Astrocyte (in vitro differentiated cells and primary cell): Measurements from ENCODE around the gene RUVBL1. TPM values are rescaled to one million over a fixed set of nuclear protein-coding genes. Genes with fewer than 3 reads are reported as not detected.
A peak's percentile ranks its signal among the peaks of the same experiment; 100 is the strongest.

ENCODE experiments used
- DNase-seq: peaks from one replicate; pipeline ENCODE4 v3.0.0-alpha.2; 2010; ENCODE audit warnings: low read depth
- FAIRE-seq: peaks from 2 replicates; lab custom pipeline; 2011; peaks lifted over from hg19 to GRCh38; lab: Jason Lieb, UNC
- H2AFZ ChIP-seq: 2 replicates; pipeline ENCODE4 v1.6.0; 2012; ENCODE audit warnings: low read depth, low read length, inconsistent platforms
- H3K27ac ChIP-seq: 2 replicates; pipeline ENCODE4 v1.5.1; 2011; ENCODE audit warnings: low read depth, low read length, inconsistent platforms
- H3K27me3 ChIP-seq: 2 replicates; pipeline ENCODE4 v1.6.0; 2011; ENCODE audit warnings: low read length, inconsistent platforms; ENCODE audit not compliant: insufficient read depth
- H3K36me3 ChIP-seq: 2 replicates; pipeline ENCODE4 v1.5.1; 2011; ENCODE audit warnings: low read length, inconsistent platforms; ENCODE audit not compliant: insufficient read depth
- H3K4me1 ChIP-seq: 2 replicates; pipeline ENCODE4 v1.5.1; 2011; ENCODE audit warnings: low read length, inconsistent platforms; ENCODE audit not compliant: insufficient read depth
- H3K4me2 ChIP-seq: 2 replicates; pipeline ENCODE4 v1.6.0; 2012; ENCODE audit warnings: low read length, inconsistent platforms
- H3K4me3 ChIP-seq: 2 replicates; pipeline ENCODE4 v1.5.1; 2011; ENCODE audit warnings: low read depth, mild to moderate bottlenecking, low read length, inconsistent platforms; ENCODE audit not compliant: insufficient read depth
- H3K79me2 ChIP-seq: 2 replicates; pipeline ENCODE4 v1.6.0; 2012; ENCODE audit warnings: mild to moderate bottlenecking, low read length, inconsistent platforms; ENCODE audit not compliant: insufficient read depth
- H3K9ac ChIP-seq: 2 replicates; pipeline ENCODE4 v1.6.0; 2012; ENCODE audit warnings: mild to moderate bottlenecking, low read length, inconsistent platforms
- H3K9me3 ChIP-seq: 2 replicates; pipeline ENCODE4 v1.5.1; 2012; ENCODE audit warnings: low read depth, mild to moderate bottlenecking, low read length, inconsistent platforms; ENCODE audit not compliant: insufficient read depth
- H4K20me1 ChIP-seq: 2 replicates; pipeline ENCODE4 v1.6.0; 2012; ENCODE audit warnings: low read length, inconsistent platforms; ENCODE audit not compliant: insufficient read depth
- H3K27ac Mint-ChIP-seq: one replicate; pipeline ENCODE4 v1.8.0; 2021; ENCODE audit warnings: mild to moderate bottlenecking, mixed read lengths; ENCODE audit not compliant: unreplicated experiment
- H3K27me3 Mint-ChIP-seq: one replicate; pipeline ENCODE4 v1.8.0; 2021; ENCODE audit warnings: low read depth, mixed read lengths; ENCODE audit not compliant: unreplicated experiment
- H3K36me3 Mint-ChIP-seq: one replicate; pipeline ENCODE4 v1.8.0; 2021; ENCODE audit warnings: low read depth, mixed read lengths; ENCODE audit not compliant: unreplicated experiment
- H3K4me1 Mint-ChIP-seq: one replicate; pipeline ENCODE4 v1.8.0; 2021; ENCODE audit warnings: low read depth, mixed read lengths; ENCODE audit not compliant: unreplicated experiment
- H3K4me3 Mint-ChIP-seq: one replicate; pipeline ENCODE4 v1.8.0; 2021; ENCODE audit warnings: mild to moderate bottlenecking, moderate library complexity, mixed read lengths; ENCODE audit not compliant: unreplicated experiment
- H3K9me3 Mint-ChIP-seq: one replicate; pipeline ENCODE4 v1.8.0; 2021; ENCODE audit warnings: mild to moderate bottlenecking, mixed read lengths; ENCODE audit not compliant: unreplicated experiment
- CTCF ChIP-seq: IDR thresholded peaks from 2 replicates; pipeline ENCODE4 v1.5.1; 2011; ENCODE audit warnings: low read depth, mild to moderate bottlenecking, inconsistent platforms, low read length, moderate library complexity; ENCODE audit not compliant: insufficient read depth
- EZH2 ChIP-seq: IDR thresholded peaks from 2 replicates; pipeline ENCODE4 v1.6.1; 2012; ENCODE audit warnings: mild to moderate bottlenecking, low read length, inconsistent platforms; ENCODE audit not compliant: insufficient read depth
- total RNA-seq: library from RNA; stranded (reverse); gene quantifications from 2 replicates; pipeline ENCODE4 v1.2.1, GENCODE V29; 2021

RUVBL1 gene
- total RNA-seq, 1 donor from 2014 or later, result 43.0 TPM

- Histone ChIP-seq H3K4me1 (peaks cover 36% of the 10 kb centered on the region), H2AFZ (no peak overlapping the region), H3K4me3 (peak overlapping the region; percentile 100), H3K27ac (peak overlapping the region; percentile 94), H3K36me3 (peaks cover 28% of the 10 kb centered on the region), H3K4me2 (peak overlapping the region; percentile 93), H4K20me1 (peaks cover 56% of the 10 kb centered on the region), H3K27me3 (no peaks in the 10 kb centered on the region), H3K79me2 (peaks cover 62% of the 10 kb centered on the region), H3K9me3 (no peaks in the 10 kb centered on the region), H3K9ac (peak overlapping the region; percentile 99)
- DNase-seq (no peak), FAIRE-seq (no peak)
- Mint-ChIP-seq H3K36me3 (peaks cover 16% of the 10 kb centered on the region), H3K27ac (peak overlapping the region; percentile 29), H3K4me1 (peaks cover 30% of the 10 kb centered on the region), H3K4me3 (peak overlapping the region; percentile 99), H3K27me3 (no peaks in the 10 kb centered on the region), H3K9me3 (no peaks in the 10 kb centered on the region)
- TF ChIP-seq CTCF, result no peak
- no peak for TF ChIP-seq EZH2
These were observed 70.0 kb downstream of the RUVBL1 start for GRCh38 chr3:128053614-128054013.

- Mint-ChIP-seq H3K4me3 (peak overlapping the region; percentile 99), H3K36me3 (peaks cover 16% of the 10 kb centered on the region), H3K4me1 (peaks cover 30% of the 10 kb centered on the region), H3K27me3 (peaks cover 4% of the 10 kb centered on the region), H3K27ac (peak overlapping the region; percentile 97), H3K9me3 (no peaks in the 10 kb centered on the region)
- Histone ChIP-seq H3K9ac (peak overlapping the region; percentile 99), H3K4me2 (peak overlapping the region; percentile 93), H2AFZ (no peak overlapping the region), H3K4me3 (peak overlapping the region; percentile 100), H3K4me1 (peaks cover 34% of the 10 kb centered on the region), H3K27me3 (no peaks in the 10 kb centered on the region), H3K79me2 (peaks cover 57% of the 10 kb centered on the region), H3K36me3 (peaks cover 25% of the 10 kb centered on the region), H3K9me3 (no peaks in the 10 kb centered on the region), H3K27ac (peak overlapping the region; percentile 94), H4K20me1 (peaks cover 50% of the 10 kb centered on the region)
- FAIRE-seq (no peak), DNase-seq (no peak)
- TF ChIP-seq CTCF (no peak), EZH2 (no peak)
These were observed 70.8 kb downstream of the RUVBL1 start for GRCh38 chr3:128052595-128053351.
